ENCODE data around the gene FREY1.

DNA sequence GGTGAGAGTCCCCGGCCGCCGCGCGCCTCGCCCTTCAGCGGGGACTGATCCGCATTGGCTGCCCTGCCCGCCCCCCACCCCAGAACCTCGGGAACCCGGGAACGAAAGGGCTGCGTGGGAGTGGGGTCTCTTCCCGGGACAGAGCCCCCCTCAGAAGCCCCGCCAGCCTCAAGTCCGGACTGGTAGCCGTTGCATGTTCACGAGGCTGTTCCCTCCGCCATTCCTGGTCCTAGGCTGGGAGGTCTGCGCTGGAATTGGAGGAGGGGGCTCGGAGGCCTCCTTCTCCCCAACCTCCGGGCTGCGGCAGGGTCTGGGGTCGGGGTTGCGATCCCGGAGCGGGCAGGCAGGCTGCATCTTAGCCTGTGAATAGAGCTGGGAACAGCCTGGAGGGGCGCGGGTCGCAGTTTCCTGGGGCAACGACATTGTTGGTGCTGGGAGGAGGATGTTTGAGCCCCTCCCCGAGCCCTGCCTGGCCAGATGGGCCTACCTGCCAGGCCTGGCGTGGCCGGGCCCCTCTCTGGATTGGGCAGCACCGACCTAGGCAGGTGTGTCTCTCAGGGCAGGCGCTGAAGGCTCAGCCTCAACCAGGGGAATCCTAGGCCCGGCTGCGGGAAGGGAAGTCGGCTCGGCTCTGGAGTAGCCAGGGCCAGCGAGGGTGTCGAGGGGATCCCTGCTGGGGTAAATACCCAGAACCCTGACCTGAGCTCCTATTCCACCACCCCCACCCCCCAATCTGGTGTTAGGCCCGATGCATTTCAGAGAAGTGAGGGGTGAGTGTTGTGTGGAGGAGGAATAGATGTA, 20.9 kb downstream of the FREY1 start:
- TF ChIP-seq, protein P1, sequence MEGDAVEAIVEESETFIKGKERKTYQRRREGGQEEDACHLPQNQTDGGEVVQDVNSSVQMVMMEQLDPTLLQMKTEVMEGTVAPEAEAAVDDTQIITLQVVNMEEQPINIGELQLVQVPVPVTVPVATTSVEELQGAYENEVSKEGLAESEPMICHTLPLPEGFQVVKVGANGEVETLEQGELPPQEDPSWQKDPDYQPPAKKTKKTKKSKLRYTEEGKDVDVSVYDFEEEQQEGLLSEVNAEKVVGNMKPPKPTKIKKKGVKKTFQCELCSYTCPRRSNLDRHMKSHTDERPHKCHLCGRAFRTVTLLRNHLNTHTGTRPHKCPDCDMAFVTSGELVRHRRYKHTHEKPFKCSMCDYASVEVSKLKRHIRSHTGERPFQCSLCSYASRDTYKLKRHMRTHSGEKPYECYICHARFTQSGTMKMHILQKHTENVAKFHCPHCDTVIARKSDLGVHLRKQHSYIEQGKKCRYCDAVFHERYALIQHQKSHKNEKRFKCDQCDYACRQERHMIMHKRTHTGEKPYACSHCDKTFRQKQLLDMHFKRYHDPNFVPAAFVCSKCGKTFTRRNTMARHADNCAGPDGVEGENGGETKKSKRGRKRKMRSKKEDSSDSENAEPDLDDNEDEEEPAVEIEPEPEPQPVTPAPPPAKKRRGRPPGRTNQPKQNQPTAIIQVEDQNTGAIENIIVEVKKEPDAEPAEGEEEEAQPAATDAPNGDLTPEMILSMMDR (IDR thresholded peaks at IDR 0.05), result no peak
- no peak for TF ChIP-seq POLR2A (IDR thresholded peaks at IDR 0.05)

Measured in Peyer's patch (tissue), 4 donors.